Nephron progenitor cell (in vitro differentiated cells): ENCODE measurements around the gene KIRREL3.

Experiments
- DNase-seq: peaks from one replicate; pipeline ENCODE4 v3.0.0; 2021
- H3K27ac Mint-ChIP-seq: 2 replicates; pipeline ENCODE4 v1.8.0; 2021; ENCODE audit warnings: mild to moderate bottlenecking, moderate library complexity, mixed read lengths
- H3K27me3 Mint-ChIP-seq: 2 replicates; pipeline ENCODE4 v1.8.0; 2021; ENCODE audit warnings: mild to moderate bottlenecking, low read depth, mixed read lengths; ENCODE audit not compliant: poor library complexity
- H3K36me3 Mint-ChIP-seq: 2 replicates; pipeline ENCODE4 v1.8.0; 2021; ENCODE audit warnings: low read depth, mixed read lengths
- H3K4me1 Mint-ChIP-seq: 2 replicates; pipeline ENCODE4 v1.8.0; 2021; ENCODE audit warnings: mixed read lengths
- H3K4me3 Mint-ChIP-seq: 2 replicates; pipeline ENCODE4 v1.8.0; 2021; ENCODE audit warnings: mild to moderate bottlenecking, moderate library complexity, mixed read lengths
- H3K9me3 Mint-ChIP-seq: 2 replicates; pipeline ENCODE4 v1.8.0; 2021; ENCODE audit warnings: mild to moderate bottlenecking, moderate library complexity, mixed read lengths
- TF ChIP-seq, protein P1 (sequence below): fragments of 200-600 bp; sonication (generic); IDR thresholded peaks from 2 replicates; pipeline ENCODE4 v1.5.0; 2021; ENCODE audit warnings: antibody characterized with exemption

Gene KIRREL3

DNA sequence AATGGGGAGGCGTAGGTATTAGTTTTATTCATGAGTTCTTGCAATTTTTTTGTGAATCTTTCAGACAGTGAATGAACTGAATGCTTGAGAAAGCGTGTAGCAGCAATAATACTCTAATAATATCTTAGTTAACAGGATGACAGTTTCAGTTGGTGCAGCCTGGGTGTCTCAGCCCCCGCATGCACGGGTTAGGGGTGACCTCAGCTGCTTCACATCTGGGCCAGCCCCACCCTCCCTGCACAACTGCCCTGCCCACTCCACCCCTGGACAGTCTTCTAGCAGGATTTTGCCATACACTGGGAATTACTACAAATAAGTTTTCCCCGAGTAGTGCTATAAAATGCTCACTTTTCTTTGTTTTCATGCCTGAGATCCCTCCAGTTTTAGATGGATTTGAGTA lies 561.9 kb downstream of the KIRREL3 start:
- H3K4me3 Mint-ChIP-seq: no peak overlapping the region
- H3K36me3 Mint-ChIP-seq: no peaks in the 10 kb centered on the region
- peaks cover 19% of the 10 kb centered on the region for H3K27me3 Mint-ChIP-seq
- TF ChIP-seq, protein P1, sequence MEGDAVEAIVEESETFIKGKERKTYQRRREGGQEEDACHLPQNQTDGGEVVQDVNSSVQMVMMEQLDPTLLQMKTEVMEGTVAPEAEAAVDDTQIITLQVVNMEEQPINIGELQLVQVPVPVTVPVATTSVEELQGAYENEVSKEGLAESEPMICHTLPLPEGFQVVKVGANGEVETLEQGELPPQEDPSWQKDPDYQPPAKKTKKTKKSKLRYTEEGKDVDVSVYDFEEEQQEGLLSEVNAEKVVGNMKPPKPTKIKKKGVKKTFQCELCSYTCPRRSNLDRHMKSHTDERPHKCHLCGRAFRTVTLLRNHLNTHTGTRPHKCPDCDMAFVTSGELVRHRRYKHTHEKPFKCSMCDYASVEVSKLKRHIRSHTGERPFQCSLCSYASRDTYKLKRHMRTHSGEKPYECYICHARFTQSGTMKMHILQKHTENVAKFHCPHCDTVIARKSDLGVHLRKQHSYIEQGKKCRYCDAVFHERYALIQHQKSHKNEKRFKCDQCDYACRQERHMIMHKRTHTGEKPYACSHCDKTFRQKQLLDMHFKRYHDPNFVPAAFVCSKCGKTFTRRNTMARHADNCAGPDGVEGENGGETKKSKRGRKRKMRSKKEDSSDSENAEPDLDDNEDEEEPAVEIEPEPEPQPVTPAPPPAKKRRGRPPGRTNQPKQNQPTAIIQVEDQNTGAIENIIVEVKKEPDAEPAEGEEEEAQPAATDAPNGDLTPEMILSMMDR: no peak
- no peak for DNase-seq
- no peak overlapping the region for H3K27ac Mint-ChIP-seq
- H3K4me1 Mint-ChIP-seq: peaks cover 63% of the 10 kb centered on the region
- H3K9me3 Mint-ChIP-seq: no peaks in the 10 kb centered on the region

DNA sequence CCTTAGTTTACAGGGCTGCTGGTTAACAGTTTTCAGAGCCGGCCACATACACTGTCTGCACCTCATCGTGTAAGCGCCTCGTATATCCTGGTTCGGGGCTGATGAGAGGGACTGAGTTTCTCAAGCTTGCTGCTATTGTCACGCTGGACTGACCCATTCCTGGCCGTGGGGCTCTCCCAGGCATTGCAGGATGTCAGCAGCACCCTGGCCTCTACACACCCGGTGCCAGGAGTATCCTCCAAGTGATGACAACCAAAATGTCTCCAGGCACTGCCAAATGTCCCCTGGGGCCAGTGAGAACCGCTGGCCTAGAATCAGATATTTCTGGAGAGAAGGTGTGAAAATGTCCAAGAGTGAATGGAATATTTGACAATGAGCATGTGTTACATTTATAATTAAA lies 562.3 kb downstream of the KIRREL3 start:
- peaks cover 19% of the 10 kb centered on the region for H3K27me3 Mint-ChIP-seq
- no peak for DNase-seq
- H3K4me1 Mint-ChIP-seq: peaks cover 63% of the 10 kb centered on the region
- H3K4me3 Mint-ChIP-seq: no peak overlapping the region
- H3K36me3 Mint-ChIP-seq: no peaks in the 10 kb centered on the region
- no peak overlapping the region for H3K27ac Mint-ChIP-seq
- TF ChIP-seq, protein P1: no peak
- no peaks in the 10 kb centered on the region for H3K9me3 Mint-ChIP-seq

- Mint-ChIP-seq H3K4me3 (no peak overlapping the region), H3K27ac (no peak overlapping the region), H3K9me3 (no peaks in the 10 kb centered on the region), H3K27me3 (peaks cover 19% of the 10 kb centered on the region), H3K36me3 (no peaks in the 10 kb centered on the region), H3K4me1 (peaks cover 63% of the 10 kb centered on the region)
- DNase-seq: no peak
- TF ChIP-seq, protein P1: no peak
Measured at GRCh38 chr11:126437731-126438130, 562.8 kb downstream of the KIRREL3 start.

GRCh38 chr11:126436209-126436755 lies 564.3 kb downstream of the KIRREL3 start:
- Mint-ChIP-seq H3K27ac (no peak overlapping the region), H3K27me3 (peaks cover 6% of the 10 kb centered on the region)

GRCh38 chr11:126434950-126435335 lies 565.6 kb downstream of the KIRREL3 start:
- Mint-ChIP-seq H3K4me3 (no peak overlapping the region), H3K27me3 (peaks cover 8% of the 10 kb centered on the region), H3K4me1 (peaks cover 60% of the 10 kb centered on the region), H3K9me3 (no peaks in the 10 kb centered on the region), H3K36me3 (peaks cover 5% of the 10 kb centered on the region), H3K27ac (no peak overlapping the region)
- DNase-seq: no peak
- TF ChIP-seq, protein P1: no peak

More at GRCh38 chr11:126436209-126436755, 564.3 kb downstream of the KIRREL3 start:
- TF ChIP-seq, protein P1: no peak
- no peaks in the 10 kb centered on the region for H3K9me3 Mint-ChIP-seq
- peaks cover 67% of the 10 kb centered on the region for H3K4me1 Mint-ChIP-seq
- no peaks in the 10 kb centered on the region for H3K36me3 Mint-ChIP-seq
- no peak overlapping the region for H3K4me3 Mint-ChIP-seq
- DNase-seq: no peak
